A549 (cell line): ENCODE measurements around the gene SEMA3A. TPM values are rescaled to one million over a fixed set of nuclear protein-coding genes. Genes with fewer than 3 reads are reported as not detected.

Experiments
- ATAC-seq, 2 experiments: fragments of 200-7000 bp in 1 of 2; fragments of >200 bp in 1 of 2; cut with Nextera tagmentation in 1 of 2; cut with Tn5 transposase in 1 of 2; 3 replicates each; pipeline versions ENCODE4 v1.8.0 to v1.9.1; 2018 to 2020; ENCODE audit warnings: mild to moderate bottlenecking in 1 of 2, moderate library complexity in 1 of 2
- CTCF ChIA-PET: fragments of 300-600 bp; sonication (Branson Sonifier 250); formaldehyde crosslinking; extraction: SDS; loops from one replicate; lab custom pipeline; 2021; ENCODE audit warnings: antibody characterized with exemption, inconsistent platforms; lab: Yijun Ruan, JAX
- POLR2A ChIA-PET: fragments of 350-600 bp; formaldehyde crosslinking; extraction: SDS; loops from one replicate; lab custom pipeline; 2021; ENCODE audit warnings: antibody characterized with exemption, inconsistent platforms; lab: Yijun Ruan, JAX
- DNase-seq, 2 experiments: peaks; one replicate each; pipeline versions ENCODE4 v3.0.0 to v3.0.0-alpha.2; 2011 to 2016; ENCODE audit warnings: low read depth in 1 of 2, low spot score in 1 of 2
- FAIRE-seq: peaks from 2 replicates; lab custom pipeline; 2011; peaks lifted over from hg19 to GRCh38; lab: Jason Lieb, UNC
- H3K27ac ChIP-seq, 2 experiments: fragments of >200 bp; sonication (Bioruptor Twin); formaldehyde crosslinking; 3 replicates each; pipeline ENCODE4 v1.5.1; 2016 to 2017
- H3K4me1 ChIP-seq: fragments of >200 bp; sonication (Bioruptor Twin); formaldehyde crosslinking; 3 replicates; pipeline ENCODE4 v1.6.1; 2016
- H3K4me2 ChIP-seq: fragments of >200 bp; sonication (Bioruptor Twin); formaldehyde crosslinking; 3 replicates; pipeline ENCODE4 v1.6.1; 2016
- H3K4me3 ChIP-seq: fragments of >200 bp; sonication (Bioruptor Twin); formaldehyde crosslinking; 3 replicates; pipeline ENCODE4 v1.5.1; 2016
- H3K9me3 ChIP-seq: fragments of >200 bp; sonication (Bioruptor Twin); formaldehyde crosslinking; 3 replicates; pipeline ENCODE4 v1.6.1; 2016
- ATOH8 ChIP-seq: fragments of 250-450 bp; sonication (Bioruptor Pico); IDR thresholded peaks from 2 replicates; pipeline ENCODE4 v1.5.0; 2020; ENCODE audit warnings: low read depth, mild to moderate bottlenecking, moderate library complexity
- BCL3 ChIP-seq: fragments of >200 bp; sonication (Bioruptor Twin); formaldehyde crosslinking; IDR thresholded peaks from 3 replicates; pipeline ENCODE4 v1.6.1; 2016
- CBX8 ChIP-seq: fragments of 200-600 bp; sonication (generic); IDR thresholded peaks from 2 replicates; pipeline ENCODE4 v1.6.1; 2016
- CHD4 ChIP-seq: fragments of 200-600 bp; sonication (generic); IDR thresholded peaks from 2 replicates; pipeline ENCODE4 v1.6.1; 2016; ENCODE audit warnings: antibody characterized with exemption, mild to moderate bottlenecking, borderline replicate concordance
- EHMT2 ChIP-seq: fragments of 200-600 bp; sonication (generic); IDR thresholded peaks from 2 replicates; pipeline ENCODE4 v1.6.1; 2016; ENCODE audit warnings: antibody characterized with exemption, low read depth, mild to moderate bottlenecking, moderate library complexity
- EP300 ChIP-seq, 2 experiments: fragments of >200 bp; sonication (Bioruptor Twin); formaldehyde crosslinking; IDR thresholded peaks; 2 replicates in 1 of 2; 3 replicates in 1 of 2; pipeline ENCODE4 v1.6.1; 2016 to 2017
- ESRRA ChIP-seq: fragments of 150-350 bp; IDR thresholded peaks from 2 replicates; pipeline ENCODE4 v1.6.1; 2014; ENCODE audit warnings: mild to moderate bottlenecking, low read length, borderline replicate concordance
- FOXS1 ChIP-seq: fragments of 250-450 bp; sonication (Bioruptor Pico); IDR thresholded peaks from 2 replicates; pipeline ENCODE4 v1.5.0; 2020; ENCODE audit warnings: mild to moderate bottlenecking, moderate library complexity
- GATA3 ChIP-seq: IDR thresholded peaks from 2 replicates; pipeline ENCODE4 v1.6.1; 2012; ENCODE audit warnings: borderline replicate concordance
- HDAC2 ChIP-seq: fragments of 200-600 bp; sonication (generic); IDR thresholded peaks from 2 replicates; pipeline ENCODE4 v1.6.1; 2016
- HES2 ChIP-seq: fragments of >200 bp; sonication (Bioruptor Twin); formaldehyde crosslinking; IDR thresholded peaks from 2 replicates; pipeline ENCODE4 v1.6.1; 2016
- HEYL ChIP-seq: fragments of 250-450 bp; sonication (Bioruptor Pico); IDR thresholded peaks from 2 replicates; pipeline ENCODE4 v1.8.0; 2021; ENCODE audit warnings: mild to moderate bottlenecking, moderate library complexity
- HMGXB4 ChIP-seq: fragments of 250-450 bp; sonication (Bioruptor Pico); IDR thresholded peaks from 2 replicates; pipeline ENCODE4 v1.5.0; 2021; ENCODE audit warnings: mild to moderate bottlenecking, moderate library complexity, borderline replicate concordance
- KDM5A ChIP-seq: fragments of 200-600 bp; sonication (generic); IDR thresholded peaks from 2 replicates; pipeline ENCODE4 v1.6.1; 2016; ENCODE audit warnings: antibody characterized with exemption, mild to moderate bottlenecking
- MAX ChIP-seq: IDR thresholded peaks from 2 replicates; pipeline ENCODE4 v1.6.1; 2012
- MAZ ChIP-seq: fragments of 150-350 bp; IDR thresholded peaks from 2 replicates; pipeline ENCODE4 v1.6.1; 2014; ENCODE audit warnings: antibody characterized with exemption, low read depth, low read length, borderline replicate concordance
- NR3C1 ChIP-seq: fragments of >200 bp; sonication (Bioruptor Twin); formaldehyde crosslinking; IDR thresholded peaks from 3 replicates; pipeline ENCODE4 v1.6.1; 2017
- POLR2AphosphoS2 ChIP-seq: conservative IDR thresholded peaks from 2 replicates; pipeline ENCODE4 v1.6.1; 2012; ENCODE audit warnings: low read length, improper control_type of control experiment, inconsistent platforms
- REST ChIP-seq: fragments of 200-600 bp; sonication (generic); IDR thresholded peaks from 2 replicates; pipeline ENCODE4 v1.6.1; 2016; ENCODE audit warnings: antibody characterized with exemption, mild to moderate bottlenecking, moderate library complexity
- RFX5 ChIP-seq: fragments of 450-650 bp; IDR thresholded peaks from 2 replicates; pipeline ENCODE4 v1.7.1; 2014; ENCODE audit warnings: antibody characterized with exemption, mild to moderate bottlenecking, moderate library complexity
- SMC3 ChIP-seq: fragments of >200 bp; sonication (Bioruptor Twin); formaldehyde crosslinking; IDR thresholded peaks from 3 replicates; pipeline ENCODE4 v1.6.1; 2018; ENCODE audit warnings: inconsistent platforms
- TFCP2L1 ChIP-seq: fragments of 250-450 bp; sonication (Bioruptor Pico); IDR thresholded peaks from 2 replicates; pipeline ENCODE4 v1.5.0; 2021; ENCODE audit warnings: mild to moderate bottlenecking
- ZC3H11A ChIP-seq: fragments of 450-650 bp; IDR thresholded peaks from 2 replicates; pipeline ENCODE4 v1.6.1; 2014; ENCODE audit warnings: antibody characterized with exemption, mild to moderate bottlenecking
- ZFP36 ChIP-seq: fragments of 450-650 bp; IDR thresholded peaks from 2 replicates; pipeline ENCODE4 v1.6.1; 2014; ENCODE audit warnings: borderline replicate concordance; ENCODE audit not compliant: partially characterized antibody
- ZNF302 ChIP-seq: fragments of 250-450 bp; sonication (Bioruptor Pico); IDR thresholded peaks from 2 replicates; pipeline ENCODE4 v1.9.0; 2021; ENCODE audit warnings: inconsistent platforms, mild to moderate bottlenecking, moderate library complexity
- WGBS: methylation state at CpG from one replicate; pipeline ENCODE4 v1.1.6; 2017; ENCODE audit errors: missing lambda C conversion rate; 5-methylcytosine and 5-hydroxymethylcytosine counted together
- polyA plus RNA-seq, 4 experiments: library from polyadenylated mRNA; depleted of rRNA in 3 of 4; stranded (reverse); fragments of >200 nt; fragmentation: RNase III in 1 of 4; extraction: RNeasy Plus Mini Kit Qiagen cat#74134 plus additional on column Dnase treatment in 1 of 4; gene quantifications; 2 replicates in 3 of 4; 3 replicates in 1 of 4; pipeline ENCODE4 v1.2.3, GENCODE V29; 2011 to 2017
- TF ChIP-seq, protein P1 (sequence below): IDR thresholded peaks from 2 replicates; pipeline ENCODE4 v1.6.1; 2012; ENCODE audit warnings: low read depth, borderline replicate concordance

SEMA3A gene
- polyA plus RNA-seq, 2 of the 4 experiments (the other 2 are of a cell fraction): 3.6 to 19.1 TPM

GRCh38 chr7:83941300-83941699 lies 253.3 kb downstream of the SEMA3A start:
- TF ChIP-seq HMGXB4 (CRISPR knock-in tag) (no peak), CBX8 (no peak), ZFP36 (no peak), FOXS1 (CRISPR knock-in tag) (no peak), NR3C1 (no peak), HEYL (no peak), REST (no peak), GATA3 (no peak), EHMT2 (no peak), ATOH8 (CRISPR knock-in tag) (no peak), RFX5 (no peak), SMC3 (no peak), BCL3 (no peak), MAZ (no peak), CHD4 (no peak)
- TF ChIP-seq, all 56 proteins: peak for 0
- DNase-seq (no peak), ATAC-seq (no peak)

DNA sequence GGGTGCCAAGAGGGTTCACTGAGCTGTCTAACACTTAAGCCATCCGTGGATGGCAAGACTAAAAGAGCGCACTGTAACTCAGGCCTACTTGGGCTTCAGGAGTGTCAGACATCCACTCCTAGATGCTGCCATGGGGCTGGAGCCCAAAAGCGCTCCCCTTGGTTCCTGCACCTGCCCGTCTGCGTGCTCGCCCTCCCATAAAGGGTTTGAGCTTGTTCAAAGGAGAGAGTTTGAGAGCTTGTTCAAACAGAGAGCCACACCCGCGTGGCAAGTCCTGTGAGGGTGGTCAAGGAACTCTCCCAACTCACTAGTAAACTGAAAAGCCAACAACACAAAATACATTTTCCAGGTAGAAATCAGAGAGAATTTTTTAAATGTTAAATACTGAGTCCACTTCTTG lies 256.7 kb downstream of the SEMA3A start:
- DNase-seq (no peak), ATAC-seq (no peak), FAIRE-seq (no peak)
- CTCF ChIA-PET: interaction anchor here (1.2 to 15.4 kb wide), 4 partner anchors 10 to 1087 kb away, joined by 4 to 354 read pairs (median 20); no protein-coding TSS in a partner anchor
- Histone ChIP-seq H3K27ac (peak overlapping the region in 1 of 2 experiments; percentile 35; a peak in 2 of 6 replicates), H3K4me3 (no peak overlapping the region), H3K4me1 (no peaks in the 10 kb centered on the region), H3K4me2 (no peak overlapping the region), H3K9me3 (no peaks in the 10 kb centered on the region)
- WGBS: 93% methylated on average over 8 of the region's 8 CpGs
- POLR2A ChIA-PET: no interaction called here
- TF ChIP-seq KDM5A: no peak
- TF ChIP-seq TFCP2L1: no peak
- TF ChIP-seq ZC3H11A: no peak
- no peak for TF ChIP-seq MAX
- no peak for TF ChIP-seq EP300 (IDR thresholded peaks at IDR 0.05)
- TF ChIP-seq, protein P1, sequence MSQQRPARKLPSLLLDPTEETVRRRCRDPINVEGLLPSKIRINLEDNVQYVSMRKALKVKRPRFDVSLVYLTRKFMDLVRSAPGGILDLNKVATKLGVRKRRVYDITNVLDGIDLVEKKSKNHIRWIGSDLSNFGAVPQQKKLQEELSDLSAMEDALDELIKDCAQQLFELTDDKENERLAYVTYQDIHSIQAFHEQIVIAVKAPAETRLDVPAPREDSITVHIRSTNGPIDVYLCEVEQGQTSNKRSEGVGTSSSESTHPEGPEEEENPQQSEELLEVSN: no peak
- TF ChIP-seq ZNF302: no peak
- no peak for TF ChIP-seq ZFP36
- no peak for TF ChIP-seq HDAC2
- TF ChIP-seq ESRRA: no peak
- no peak for TF ChIP-seq POLR2AphosphoS2
- no peak for TF ChIP-seq HMGXB4 (CRISPR knock-in tag)
- no peak for TF ChIP-seq HES2

More at GRCh38 chr7:83941300-83941699, 253.3 kb downstream of the SEMA3A start:
- no peaks in the 10 kb centered on the region for H3K4me1 ChIP-seq
- no peaks in the 10 kb centered on the region for H3K9me3 ChIP-seq
- FAIRE-seq: no peak
- ChIA-PET CTCF (interaction anchor here (0.9 to 15.4 kb wide), 2 partner anchors 10 to 1084 kb away, joined by 3 to 354 read pairs; no protein-coding TSS in a partner anchor), POLR2A (no interaction called here)
- H3K4me2 ChIP-seq: no peak overlapping the region
- H3K4me3 ChIP-seq: no peak overlapping the region
- 79% methylated on average over 4 of the region's 4 CpGs for WGBS
- no peak overlapping the region for H3K27ac ChIP-seq
